HEK293 (cell line): Measurements from ENCODE around the gene THAP4.

ENCODE experiments used
- CTCF ChIA-PET: fragments of 350-600 bp; formaldehyde crosslinking; extraction: SDS; loops from one replicate; lab custom pipeline; 2021; ENCODE audit warnings: antibody characterized with exemption; lab: Yijun Ruan, JAX
- POLR2A ChIA-PET: fragments of 300-600 bp; formaldehyde crosslinking; extraction: SDS; loops from one replicate; lab custom pipeline; 2020; ENCODE audit warnings: antibody characterized with exemption, inconsistent platforms; lab: Yijun Ruan, JAX
- H3K27ac ChIP-seq: fragments of 200-500 bp; sonication (Bioruptor generic); 2 replicates; pipeline ENCODE4 v1.5.1; 2014; ENCODE audit warnings: low read depth, low read length, control low read depth, inconsistent platforms; ENCODE audit errors: extremely low read depth
- H3K36me3 ChIP-seq, 2 experiments: fragments of 200-500 bp in 1 of 2; sonication (Bioruptor generic) in 1 of 2; 1 replicate in 1 of 2; 2 replicates in 1 of 2; pipeline ENCODE4 v1.5.1; 2014 to 2017; ENCODE audit warnings: inconsistent platforms in 2 of 2, low read length in 2 of 2; ENCODE audit not compliant: control insufficient read depth in 2 of 2, insufficient read depth in 1 of 2
- H3K4me1 ChIP-seq: fragments of 200-500 bp; sonication (Bioruptor generic); 2 replicates; pipeline ENCODE4 v1.5.1; 2014; ENCODE audit warnings: mild to moderate bottlenecking, low read length, inconsistent platforms; ENCODE audit not compliant: control insufficient read depth, insufficient read depth
- H3K4me3 ChIP-seq: 2 replicates; pipeline ENCODE4 v1.5.1; 2011; ENCODE audit warnings: low read depth, mild to moderate bottlenecking, control low read depth, low read length, moderate library complexity
- H3K9me3 ChIP-seq: fragments of 200-500 bp; sonication (Bioruptor generic); 2 replicates; pipeline ENCODE4 v1.5.1; 2014; ENCODE audit warnings: low read depth, low read length, inconsistent platforms; ENCODE audit not compliant: control insufficient read depth, insufficient read depth
- BCL6B ChIP-seq: fragments of 450-650 bp; formaldehyde crosslinking; IDR thresholded peaks from 2 replicates; pipeline ENCODE4 v1.5.1; 2017; ENCODE audit warnings: missing biosample characterization, missing genetic modification characterization
- KLF8 ChIP-seq: fragments of 450-650 bp; formaldehyde crosslinking; IDR thresholded peaks from 2 replicates; pipeline ENCODE4 v1.5.1; 2016; ENCODE audit warnings: missing biosample characterization, missing genetic modification characterization
- REPIN1 ChIP-seq: fragments of 450-650 bp; formaldehyde crosslinking; IDR thresholded peaks from 2 replicates; pipeline ENCODE4 v1.5.1; 2017; ENCODE audit warnings: missing biosample characterization, missing genetic modification characterization, low read depth
- SP3 ChIP-seq: fragments of 450-650 bp; formaldehyde crosslinking; IDR thresholded peaks from 2 replicates; pipeline ENCODE4 v1.5.1; 2016; ENCODE audit warnings: missing biosample characterization, missing genetic modification characterization
- TCF7L2 ChIP-seq: IDR thresholded peaks from 2 replicates; pipeline ENCODE4 v1.6.1; 2011; ENCODE audit warnings: low read depth, mild to moderate bottlenecking, inconsistent platforms, low read length, moderate library complexity, borderline replicate concordance
- TRIM28 ChIP-seq: IDR thresholded peaks from 2 replicates; pipeline ENCODE4 v1.6.1; 2011; ENCODE audit warnings: low read length, control low read depth, borderline replicate concordance
- TSHZ1 ChIP-seq: fragments of 450-650 bp; formaldehyde crosslinking; IDR thresholded peaks from 2 replicates; pipeline ENCODE4 v1.5.1; 2016; ENCODE audit warnings: missing biosample characterization, missing genetic modification characterization, borderline replicate concordance
- ZNF155 ChIP-seq: fragments of 450-650 bp; formaldehyde crosslinking; IDR thresholded peaks from 2 replicates; pipeline ENCODE4 v1.5.1; 2016; ENCODE audit warnings: missing biosample characterization, missing genetic modification characterization
- ZNF221 ChIP-seq: fragments of 450-650 bp; formaldehyde crosslinking; IDR thresholded peaks from 2 replicates; pipeline ENCODE4 v1.5.1; 2017; ENCODE audit warnings: missing biosample characterization, missing genetic modification characterization, borderline replicate concordance
- ZNF354C ChIP-seq: fragments of 450-650 bp; formaldehyde crosslinking; IDR thresholded peaks from 2 replicates; pipeline ENCODE4 v1.5.1; 2016; ENCODE audit warnings: missing biosample characterization, missing genetic modification characterization, low read depth, borderline replicate concordance
- ZNF423 ChIP-seq: fragments of 450-650 bp; formaldehyde crosslinking; IDR thresholded peaks from 2 replicates; pipeline ENCODE4 v1.5.1; 2016; ENCODE audit warnings: missing biosample characterization, missing genetic modification characterization
- ZNF513 ChIP-seq: fragments of 450-650 bp; IDR thresholded peaks from 2 replicates; pipeline ENCODE4 v1.5.1; 2018; ENCODE audit warnings: missing biosample characterization, missing genetic modification characterization
- ZNF518A ChIP-seq: fragments of 450-650 bp; formaldehyde crosslinking; conservative IDR thresholded peaks from 2 replicates; pipeline ENCODE4 v1.5.1; 2016; ENCODE audit warnings: low read depth, missing biosample characterization, missing genetic modification characterization
- ZNF530 ChIP-seq: fragments of 450-650 bp; formaldehyde crosslinking; IDR thresholded peaks from 2 replicates; pipeline ENCODE4 v1.5.1; 2016; ENCODE audit warnings: low read depth, missing biosample characterization, missing genetic modification characterization
- ZNF580 ChIP-seq: fragments of 450-650 bp; formaldehyde crosslinking; IDR thresholded peaks from 2 replicates; pipeline ENCODE4 v1.5.1; 2016; ENCODE audit warnings: missing biosample characterization, missing genetic modification characterization
- ZNF629 ChIP-seq: fragments of 450-650 bp; formaldehyde crosslinking; IDR thresholded peaks from 2 replicates; pipeline ENCODE4 v1.5.1; 2017; ENCODE audit warnings: missing biosample characterization, missing genetic modification characterization
- ZNF677 ChIP-seq: fragments of 450-650 bp; IDR thresholded peaks from 2 replicates; pipeline ENCODE4 v1.5.0; 2018; ENCODE audit warnings: missing biosample characterization, mild to moderate bottlenecking, missing genetic modification characterization, moderate library complexity
- ZNF704 ChIP-seq: fragments of 450-650 bp; formaldehyde crosslinking; IDR thresholded peaks from 2 replicates; pipeline ENCODE4 v1.5.1; 2016; ENCODE audit warnings: missing biosample characterization, missing genetic modification characterization
- ZNF776 ChIP-seq: fragments of 450-650 bp; formaldehyde crosslinking; IDR thresholded peaks from 2 replicates; pipeline ENCODE4 v1.5.0; 2017; ENCODE audit warnings: missing biosample characterization, missing genetic modification characterization, borderline replicate concordance
- ZNF785 ChIP-seq: fragments of 450-650 bp; formaldehyde crosslinking; IDR thresholded peaks from 2 replicates; pipeline ENCODE4 v1.5.1; 2016; ENCODE audit warnings: missing biosample characterization, missing genetic modification characterization
- ZSCAN23 ChIP-seq: fragments of 450-650 bp; formaldehyde crosslinking; IDR thresholded peaks from 2 replicates; pipeline ENCODE4 v1.5.1; 2016; ENCODE audit warnings: missing biosample characterization, missing genetic modification characterization

THAP4 gene

GRCh38 chr2:241652142-241652541 lies 15.2 kb upstream of the THAP4 start (continued):
- no peak for TF ChIP-seq TSHZ1 (tag by site-specific recombination)
- TF ChIP-seq ZNF677 (tag by site-specific recombination), result no peak
- TF ChIP-seq ZNF704 (tag by site-specific recombination), result no peak
- TF ChIP-seq ZNF580 (tag by site-specific recombination), result no peak
- no peak for TF ChIP-seq ZNF629

GRCh38 chr2:241649927-241650326 lies 13.0 kb upstream of the THAP4 start:
- peaks cover 0 to 50% of the 10 kb centered on the region in 2 experiments; a peak in 2 of 3 replicates for H3K36me3 ChIP-seq
- CTCF ChIA-PET, result interaction anchor here (0.8 to 2.2 kb wide), 3 partner anchors 9 to 10 kb away, joined by 3 to 7 read pairs (median 3); no protein-coding TSS in a partner anchor
- no peaks in the 10 kb centered on the region for H3K4me1 ChIP-seq

GRCh38 chr2:241649404-241649803 lies 12.4 kb upstream of the THAP4 start:
- H3K4me1 ChIP-seq, result no peaks in the 10 kb centered on the region
- H3K36me3 ChIP-seq, result peaks cover 0 to 45% of the 10 kb centered on the region in 2 experiments; a peak in 2 of 3 replicates
- ChIA-PET CTCF (interaction anchor here (0.7 to 2.2 kb wide), 3 partner anchors 9 to 15 kb away, joined by 3 to 7 read pairs (median 3); no protein-coding TSS in a partner anchor), POLR2A (interaction anchor here (0.7 to 1.5 kb wide), 2 partner anchors 10 to 53 kb away, joined by 3 to 6 read pairs; no protein-coding TSS in a partner anchor)
- no peak overlapping the region for H3K4me3 ChIP-seq
- H3K27ac ChIP-seq, result no peak overlapping the region
- no peaks in the 10 kb centered on the region for H3K9me3 ChIP-seq
- TF ChIP-seq ZNF513 (tag by site-specific recombination) (no peak), TRIM28 (no peak), ZNF518A (tag by site-specific recombination) (no peak), KLF8 (no peak), TCF7L2 (no peak), ZNF530 (tag by site-specific recombination) (no peak), ZNF776 (no peak)

More at GRCh38 chr2:241649927-241650326, 13.0 kb upstream of the THAP4 start:
- Histone ChIP-seq H3K27ac (no peak overlapping the region), H3K4me3 (no peak overlapping the region), H3K9me3 (no peaks in the 10 kb centered on the region)
- POLR2A ChIA-PET, result interaction anchor here (0.7 kb wide), 1 partner anchor 53 kb away, joined by 3 read pairs; no protein-coding TSS in a partner anchor
- no peak for TF ChIP-seq ZNF530 (tag by site-specific recombination)
- TF ChIP-seq ZSCAN23, result no peak
- TF ChIP-seq ZNF423 (tag by site-specific recombination), result no peak
- TF ChIP-seq ZNF155 (tag by site-specific recombination), result no peak
- no peak for TF ChIP-seq REPIN1 (tag by site-specific recombination)
- no peak for TF ChIP-seq SP3 (tag by site-specific recombination)
- TF ChIP-seq TRIM28, result no peak
- TF ChIP-seq BCL6B (tag by site-specific recombination), result no peak
- no peak for TF ChIP-seq ZNF221 (tag by site-specific recombination)
- no peak for TF ChIP-seq ZNF354C (tag by site-specific recombination)
- no peak for TF ChIP-seq ZNF785
- TF ChIP-seq, all 188 proteins: peak for 0
